ENCODE data around the gene MEF2A.
"Not testable (repeated sequence)": the region's sequence is repeated elsewhere in the genome, so short reads cannot be mapped to it uniquely, and the experiment has no call there.

The MEF2A gene

GRCh38 chr15:99738021-99738847, 172.4 kb downstream of the MEF2A start:
- Histone ChIP-seq H3K9me3 (ENCODE audit: low read length) (no peaks in the 10 kb centered on the region), H3K36me3 (ENCODE audit: insufficient read depth, low read length) (no peaks in the 10 kb centered on the region), H2AFZ (ENCODE audit: low read depth, low read length) (no peak overlapping the region), H3K27me3 (ENCODE audit: insufficient read depth, low read length) (no peaks in the 10 kb centered on the region), H3K4me3 (ENCODE audit: low read length) (no peak overlapping the region), H3K4me1 (ENCODE audit: insufficient read depth, low read length) (no peaks in the 10 kb centered on the region)

DNA sequence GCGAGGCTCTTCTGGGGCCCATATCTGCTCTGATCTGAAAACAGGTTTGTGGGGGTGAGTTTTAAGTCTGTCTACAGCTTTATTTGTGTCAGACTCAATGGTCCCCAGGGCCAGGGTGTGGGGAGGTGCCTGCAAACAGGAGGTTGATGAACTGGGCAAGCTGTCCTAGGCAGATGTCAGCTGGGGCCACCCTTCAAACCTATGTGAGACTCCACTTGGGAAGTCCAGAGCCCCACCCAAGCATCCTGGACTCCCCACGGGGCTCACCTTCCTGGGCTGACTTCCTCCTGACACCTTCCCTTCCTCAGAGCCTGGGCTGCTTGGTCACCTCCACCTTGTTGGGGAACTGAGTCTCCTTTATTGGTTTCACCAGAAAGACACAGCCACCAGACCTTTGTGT, 176.1 kb downstream of the MEF2A start:
- Histone ChIP-seq H2AFZ (ENCODE audit: low read depth, low read length) (no peak overlapping the region), H3K27me3 (ENCODE audit: insufficient read depth, low read length) (no peaks in the 10 kb centered on the region), H3K4me3 (ENCODE audit: low read length) (no peak overlapping the region), H3K9me3 (ENCODE audit: low read length) (no peaks in the 10 kb centered on the region), H3K4me1 (ENCODE audit: insufficient read depth, low read length) (no peaks in the 10 kb centered on the region), H3K36me3 (ENCODE audit: insufficient read depth, low read length) (no peaks in the 10 kb centered on the region)

DNA sequence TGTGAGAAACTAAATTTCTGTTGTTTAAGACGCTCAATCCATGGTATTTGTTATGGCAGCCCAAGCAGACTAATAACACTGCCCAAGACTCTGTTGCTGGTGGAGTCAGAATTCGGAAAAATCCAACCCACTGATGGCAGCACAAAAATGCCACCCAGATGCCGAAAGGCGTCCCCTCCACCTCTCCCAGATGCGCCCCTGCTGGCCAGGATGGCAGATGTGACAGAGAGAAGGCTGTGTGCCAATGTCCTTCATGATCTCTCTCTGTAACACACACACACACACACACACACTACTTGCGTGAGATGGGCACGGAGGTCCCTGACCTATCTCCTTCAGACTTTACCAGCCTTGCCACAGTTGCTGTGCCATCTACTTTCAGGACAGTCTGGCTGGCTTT, 178.4 kb downstream of the MEF2A start:
- no peak overlapping the region for H3K4me3 ChIP-seq (ENCODE audit: low read length)
- H3K4me1 ChIP-seq (ENCODE audit: insufficient read depth, low read length), result no peaks in the 10 kb centered on the region
- no peak overlapping the region for H2AFZ ChIP-seq (ENCODE audit: low read depth, low read length)
- H3K27me3 ChIP-seq (ENCODE audit: insufficient read depth, low read length), result no peaks in the 10 kb centered on the region
- H3K9me3 ChIP-seq (ENCODE audit: low read length), result no peaks in the 10 kb centered on the region
- no peaks in the 10 kb centered on the region for H3K36me3 ChIP-seq (ENCODE audit: insufficient read depth, low read length)

DNA sequence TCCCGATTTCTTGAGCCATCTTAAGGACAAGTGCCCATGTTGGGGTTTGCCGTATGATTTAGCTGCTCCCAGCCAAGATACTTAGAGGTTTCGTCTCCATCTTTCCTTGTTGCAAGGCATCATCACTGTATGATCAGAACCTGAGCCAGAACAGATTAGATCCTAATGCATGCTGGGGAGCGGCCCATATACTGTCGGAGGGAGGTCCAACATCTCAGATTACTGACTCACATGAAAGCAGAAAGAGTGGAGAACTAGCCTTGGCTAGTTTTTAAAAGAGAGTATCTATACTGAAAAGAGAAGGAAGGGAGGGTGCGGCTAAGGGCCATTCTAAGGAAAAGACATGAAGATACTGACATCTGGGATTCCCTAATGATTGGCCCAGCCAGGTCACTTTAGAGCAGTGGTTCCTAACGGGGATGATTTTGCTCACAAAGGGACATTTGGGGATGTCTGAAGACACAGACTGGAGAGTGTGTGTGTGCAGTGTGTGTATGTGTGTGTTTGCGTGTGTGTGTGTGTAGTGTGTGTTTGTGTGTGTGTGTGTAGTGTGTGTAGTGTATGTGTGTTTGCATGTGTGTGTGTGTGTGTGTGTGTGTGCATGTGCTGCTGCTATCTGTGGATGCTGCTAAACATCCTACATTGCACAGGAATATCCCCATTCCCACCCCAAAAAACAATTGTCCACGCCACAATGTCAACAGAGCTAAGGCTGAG, 179.7 kb downstream of the MEF2A start:
- Histone ChIP-seq H3K36me3 (ENCODE audit: insufficient read depth, low read length) (no peaks in the 10 kb centered on the region), H2AFZ (ENCODE audit: low read depth, low read length) (no peak overlapping the region), H3K4me3 (ENCODE audit: low read length) (no peak overlapping the region), H3K27me3 (ENCODE audit: insufficient read depth, low read length) (no peaks in the 10 kb centered on the region), H3K4me1 (ENCODE audit: insufficient read depth, low read length) (peaks cover 3% of the 10 kb centered on the region), H3K9me3 (ENCODE audit: low read length) (no peaks in the 10 kb centered on the region)

DNA sequence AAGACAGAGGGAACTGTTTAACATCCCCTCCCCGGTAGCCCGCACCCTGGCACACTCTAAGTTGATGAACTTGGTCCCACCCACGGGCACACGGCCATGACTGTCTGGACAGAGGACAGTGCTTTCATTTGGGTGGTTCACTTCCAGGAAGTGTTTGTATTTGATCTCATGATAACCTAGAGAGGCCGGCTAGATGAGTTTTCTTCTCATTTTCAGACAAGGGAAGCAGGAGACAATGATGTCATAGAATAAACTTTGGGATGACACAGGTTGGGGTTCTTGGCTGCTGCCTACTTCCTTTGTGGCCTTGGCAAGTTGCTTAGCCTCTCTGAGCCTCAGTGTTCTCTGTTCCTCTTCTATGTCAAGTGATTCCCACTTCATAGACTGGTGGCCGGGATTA, 183.6 kb downstream of the MEF2A start:
- no peaks in the 10 kb centered on the region for H3K9me3 ChIP-seq (ENCODE audit: low read length)
- H2AFZ ChIP-seq (ENCODE audit: low read depth, low read length), result no peak overlapping the region
- H3K36me3 ChIP-seq (ENCODE audit: insufficient read depth, low read length), result no peaks in the 10 kb centered on the region
- no peaks in the 10 kb centered on the region for H3K27me3 ChIP-seq (ENCODE audit: insufficient read depth, low read length)
- H3K4me3 ChIP-seq (ENCODE audit: low read length), result no peak overlapping the region
- H3K4me1 ChIP-seq (ENCODE audit: insufficient read depth, low read length), result peaks cover 3% of the 10 kb centered on the region

DNA sequence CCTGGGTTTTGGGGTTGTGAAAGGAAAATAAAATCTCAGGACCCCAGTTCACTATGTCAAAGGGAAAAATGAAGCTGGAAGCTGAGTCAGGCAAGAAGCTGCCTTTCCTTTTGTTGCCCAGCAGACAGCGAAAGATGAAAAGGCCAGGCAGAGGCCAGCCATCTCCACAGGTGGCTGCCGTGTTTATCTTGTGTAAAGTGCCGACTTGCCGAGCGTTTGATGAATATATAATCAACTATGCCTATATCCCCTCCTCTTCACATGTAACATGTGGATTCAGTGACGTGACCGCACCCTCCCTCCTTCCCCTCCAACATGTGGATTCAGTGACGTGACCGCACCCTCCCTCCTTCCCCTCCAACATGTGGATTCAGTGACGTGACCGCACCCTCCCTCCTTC, 184.5 kb downstream of the MEF2A start:
- not testable (repeated sequence) for H3K27me3 ChIP-seq (ENCODE audit: insufficient read depth, low read length)

DNA sequence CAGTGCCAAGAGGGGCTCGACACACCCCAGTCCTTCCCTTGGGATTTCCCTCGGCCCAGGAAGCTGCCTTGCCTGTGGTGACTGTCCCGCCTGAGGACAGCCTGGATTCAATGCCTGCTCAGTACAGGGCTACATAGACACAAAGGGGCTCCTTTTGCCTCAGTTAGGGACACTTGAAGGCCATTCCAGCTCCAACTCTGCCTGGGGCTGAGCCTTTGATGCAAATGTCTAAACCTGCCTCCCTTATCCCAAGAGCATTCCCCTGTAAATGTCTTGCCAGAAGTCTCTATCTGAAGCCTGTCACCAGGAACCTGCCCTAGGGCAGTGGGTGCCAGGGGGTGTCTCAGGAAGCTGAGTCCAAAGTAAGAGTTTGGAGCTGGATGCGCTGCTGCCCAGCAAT, 186.8 kb downstream of the MEF2A start:
- Histone ChIP-seq H3K36me3 (ENCODE audit: insufficient read depth, low read length) (no peaks in the 10 kb centered on the region), H3K27me3 (ENCODE audit: insufficient read depth, low read length) (no peaks in the 10 kb centered on the region), H3K9me3 (ENCODE audit: low read length) (no peaks in the 10 kb centered on the region), H2AFZ (ENCODE audit: low read depth, low read length) (no peak overlapping the region), H3K4me1 (ENCODE audit: insufficient read depth, low read length) (peaks cover 5% of the 10 kb centered on the region), H3K4me3 (ENCODE audit: low read length) (no peak overlapping the region)

More for the DNA sequence above, 184.5 kb downstream of the MEF2A start:
- not testable (repeated sequence) for H3K4me1 ChIP-seq (ENCODE audit: insufficient read depth, low read length); H3K36me3 ChIP-seq (ENCODE audit: insufficient read depth, low read length); H3K4me3 ChIP-seq (ENCODE audit: low read length); H3K9me3 ChIP-seq (ENCODE audit: low read length); H2AFZ ChIP-seq (ENCODE audit: low read depth, low read length)

DNA sequence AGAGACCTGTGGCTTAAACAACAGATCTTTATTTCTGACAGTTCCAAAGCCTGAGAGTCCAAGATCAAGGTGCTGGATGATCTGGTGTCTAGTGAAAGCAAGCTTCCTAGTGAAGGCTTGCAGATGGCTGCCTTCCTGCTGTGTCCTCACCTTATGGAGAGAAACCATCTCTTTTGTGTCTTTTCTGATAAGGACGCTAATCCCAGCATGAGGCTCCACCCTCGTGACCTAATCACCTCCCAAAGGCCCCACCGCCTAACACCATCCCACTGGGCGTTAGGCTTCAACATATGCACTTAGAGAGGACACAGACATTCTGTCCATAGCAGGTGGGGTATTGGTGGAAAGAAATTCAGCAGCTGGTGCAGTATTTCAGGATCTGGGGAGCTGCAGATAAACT, 187.3 kb downstream of the MEF2A start:
- no peaks in the 10 kb centered on the region for H3K36me3 ChIP-seq (ENCODE audit: insufficient read depth, low read length)

DNA sequence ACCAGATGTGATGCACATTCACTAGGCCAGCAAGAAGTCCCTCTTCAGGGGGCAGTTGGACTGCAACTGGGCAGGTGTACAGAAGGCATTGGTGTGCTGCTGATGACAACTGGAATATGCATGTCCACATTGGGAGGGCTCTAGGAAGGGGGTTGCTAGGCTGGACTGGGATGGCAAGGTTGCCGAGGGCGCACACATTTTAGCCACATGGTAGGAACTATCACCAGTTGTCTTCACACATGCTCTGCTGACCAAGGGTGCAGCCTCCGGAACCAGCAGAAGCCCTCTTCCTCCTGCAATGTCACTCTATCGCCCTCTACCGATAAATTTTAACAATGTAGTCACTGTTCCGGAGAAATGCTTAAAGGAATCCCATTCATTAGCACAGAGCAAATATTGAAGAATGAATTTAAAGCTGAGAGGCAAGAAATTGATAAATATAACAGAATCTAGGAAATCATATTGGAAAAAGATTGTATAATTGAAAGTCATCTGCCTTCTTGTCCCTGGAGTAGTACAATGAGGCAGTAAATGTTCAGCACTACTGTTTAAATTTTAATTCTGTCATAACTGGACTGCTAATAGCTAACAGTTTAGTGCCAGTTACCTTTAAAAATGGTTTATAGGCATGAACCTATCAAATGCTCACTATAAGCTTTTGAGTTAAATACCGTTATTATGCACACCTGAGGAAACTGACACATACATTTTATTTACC, 190.1 kb downstream of the MEF2A start:
- H2AFZ ChIP-seq (ENCODE audit: low read depth, low read length), result no peak overlapping the region
- H3K27me3 ChIP-seq (ENCODE audit: insufficient read depth, low read length), result peaks cover 3% of the 10 kb centered on the region
- peaks cover 2% of the 10 kb centered on the region for H3K4me1 ChIP-seq (ENCODE audit: insufficient read depth, low read length)
- no peak overlapping the region for H3K4me3 ChIP-seq (ENCODE audit: low read length)
- H3K9me3 ChIP-seq (ENCODE audit: low read length), result no peaks in the 10 kb centered on the region
- no peaks in the 10 kb centered on the region for H3K36me3 ChIP-seq (ENCODE audit: insufficient read depth, low read length)

More for the DNA sequence above, 187.3 kb downstream of the MEF2A start:
- no peak overlapping the region for H3K4me3 ChIP-seq (ENCODE audit: low read length)
- H3K4me1 ChIP-seq (ENCODE audit: insufficient read depth, low read length), result peaks cover 5% of the 10 kb centered on the region
- H2AFZ ChIP-seq (ENCODE audit: low read depth, low read length), result no peak overlapping the region
- H3K9me3 ChIP-seq (ENCODE audit: low read length), result no peaks in the 10 kb centered on the region
- peaks cover 3% of the 10 kb centered on the region for H3K27me3 ChIP-seq (ENCODE audit: insufficient read depth, low read length)

DNA sequence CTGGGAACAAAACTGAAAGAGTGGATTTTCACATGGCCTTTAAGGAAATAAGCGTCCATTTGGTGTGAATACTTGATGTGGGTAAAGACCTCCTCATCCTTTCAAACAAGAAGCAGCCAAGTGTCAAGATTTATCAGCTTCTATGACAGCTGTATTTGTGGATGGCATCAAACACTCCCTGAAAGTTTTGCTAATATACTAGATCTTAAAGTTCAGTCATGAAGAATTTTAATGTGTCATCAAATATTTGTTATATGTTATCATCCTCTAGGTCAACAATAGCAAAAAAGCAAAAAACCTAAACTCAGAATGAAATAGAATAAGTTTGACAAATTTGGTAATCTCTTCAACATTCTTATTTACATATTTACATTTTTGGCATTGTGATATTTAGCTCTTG, 196.5 kb downstream of the MEF2A start:
- Histone ChIP-seq H3K4me3 (ENCODE audit: low read length) (no peak overlapping the region), H3K36me3 (ENCODE audit: insufficient read depth, low read length) (no peaks in the 10 kb centered on the region), H3K27me3 (ENCODE audit: insufficient read depth, low read length) (peaks cover 3% of the 10 kb centered on the region), H3K4me1 (ENCODE audit: insufficient read depth, low read length) (no peaks in the 10 kb centered on the region), H2AFZ (ENCODE audit: low read depth, low read length) (no peak overlapping the region), H3K9me3 (ENCODE audit: low read length) (no peaks in the 10 kb centered on the region)

- H2AFZ ChIP-seq (ENCODE audit: low read depth, low read length), result no peak overlapping the region
- no peaks in the 10 kb centered on the region for H3K27me3 ChIP-seq (ENCODE audit: insufficient read depth, low read length)
- H3K9me3 ChIP-seq (ENCODE audit: low read length), result no peaks in the 10 kb centered on the region
Observed at GRCh38 chr15:99763827-99764226, 198.0 kb downstream of the MEF2A start.

GRCh38 chr15:99764522-99764921, 198.7 kb downstream of the MEF2A start:
- H3K4me3 ChIP-seq (ENCODE audit: low read length), result no peak overlapping the region
- no peaks in the 10 kb centered on the region for H3K4me1 ChIP-seq (ENCODE audit: insufficient read depth, low read length)
- no peak overlapping the region for H2AFZ ChIP-seq (ENCODE audit: low read depth, low read length)
- no peaks in the 10 kb centered on the region for H3K27me3 ChIP-seq (ENCODE audit: insufficient read depth, low read length)
- no peaks in the 10 kb centered on the region for H3K9me3 ChIP-seq (ENCODE audit: low read length)
- no peaks in the 10 kb centered on the region for H3K36me3 ChIP-seq (ENCODE audit: insufficient read depth, low read length)

More at GRCh38 chr15:99763827-99764226, 198.0 kb downstream of the MEF2A start:
- Histone ChIP-seq H3K36me3 (ENCODE audit: insufficient read depth, low read length) (no peaks in the 10 kb centered on the region), H3K4me3 (ENCODE audit: low read length) (no peak overlapping the region), H3K4me1 (ENCODE audit: insufficient read depth, low read length) (no peaks in the 10 kb centered on the region)

All from neuron (in vitro differentiated cells).